ENCODE results near the gene RALGAPA2. TPM values are rescaled to one million over a fixed set of nuclear protein-coding genes. Genes with fewer than 3 reads are reported as not detected.

The RALGAPA2 gene
- polyA plus RNA-seq, 1 of the 3 experiments (the other 2 are of a cell fraction): 1.0 TPM

DNA sequence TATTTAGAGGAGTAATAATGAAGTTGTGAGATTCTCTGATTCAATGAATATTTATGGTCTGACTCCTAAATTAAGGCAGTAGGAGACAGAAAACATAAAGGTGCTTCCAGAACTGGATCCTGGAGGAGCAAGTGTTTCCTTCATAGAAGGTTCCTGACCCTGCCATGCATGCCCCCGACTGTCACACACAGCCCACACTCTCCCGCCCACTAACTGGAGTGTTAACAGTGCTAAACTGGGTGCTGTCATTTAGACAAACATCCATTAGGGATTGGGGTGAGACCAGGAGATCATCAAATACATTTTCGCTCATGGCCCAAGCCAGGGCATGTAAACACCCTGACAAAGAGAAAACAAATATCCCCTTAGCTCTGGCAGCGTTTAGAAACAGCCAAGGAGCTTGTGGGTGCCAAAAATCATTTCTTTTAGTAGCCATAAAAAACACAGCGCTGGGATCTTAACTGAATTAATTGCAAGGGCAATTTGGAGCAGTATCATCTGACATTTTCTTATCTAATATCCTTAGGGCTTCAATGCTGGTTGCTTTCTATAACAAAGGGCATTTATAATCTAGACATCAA lies 297.7 kb downstream of the RALGAPA2 start:
- TF ChIP-seq GATA2 (CRISPR knock-in tag; IDR thresholded peaks at IDR 0.05): peak; percentile 60
- TF ChIP-seq EP300 (IDR thresholded peaks at IDR 0.05; ENCODE audit: borderline replicate concordance in 1 of 2, low read depth in 1 of 2, low read length in 1 of 2): 0 out of 4 replicates have a peak, but pooled peaks of 1 of the 2 experiments have one; percentile 9
- no peak for TF ChIP-seq RFX5 (IDR thresholded peaks at IDR 0.05; ENCODE audit: low read length)
- Histone ChIP-seq H3K79me2 (ENCODE audit: insufficient read depth) (no peaks in the 10 kb centered on the region), H3K9me3 (no peaks in the 10 kb centered on the region), H3K27ac (ENCODE audit: low read depth in 2 of 2, low read length in 1 of 2) (no peak overlapping the region), H3K4me2 (no peak overlapping the region), H3K4me1 (ENCODE audit: control insufficient read depth in 1 of 2, insufficient read depth in 2 of 2, low read depth in 1 of 2, low read length in 1 of 2) (peaks cover 0 to 16% of the 10 kb centered on the region in 2 experiments; a peak in 3 of 4 replicates), H3K9me2 (no peaks in the 10 kb centered on the region), H3K9ac (no peak overlapping the region), H3K4me3 (ENCODE audit: low read depth in 2 of 2, low read length in 1 of 2) (no peak overlapping the region), H2AFZ (ENCODE audit: low read depth) (no peak overlapping the region), H3K36me3 (replicated peaks in 1 of 2; ENCODE audit: control insufficient read depth in 1 of 2, insufficient read depth in 2 of 2, low read length in 1 of 2) (no peaks in the 10 kb centered on the region), H4K20me1 (ENCODE audit: insufficient read depth) (no peaks in the 10 kb centered on the region), H3F3A (replicated peaks; ENCODE audit: insufficient read depth) (no peaks in the 10 kb centered on the region), H3K27me3 (ENCODE audit: insufficient read depth) (no peaks in the 10 kb centered on the region)
- ChIA-PET POLR2A (no interaction called here), CTCF (no interaction called here)
- DNase-seq: no peak
- WGBS (ENCODE audit: low lambda C conversion rate): 65% methylated on average over 5 of the region's 5 CpGs

DNA sequence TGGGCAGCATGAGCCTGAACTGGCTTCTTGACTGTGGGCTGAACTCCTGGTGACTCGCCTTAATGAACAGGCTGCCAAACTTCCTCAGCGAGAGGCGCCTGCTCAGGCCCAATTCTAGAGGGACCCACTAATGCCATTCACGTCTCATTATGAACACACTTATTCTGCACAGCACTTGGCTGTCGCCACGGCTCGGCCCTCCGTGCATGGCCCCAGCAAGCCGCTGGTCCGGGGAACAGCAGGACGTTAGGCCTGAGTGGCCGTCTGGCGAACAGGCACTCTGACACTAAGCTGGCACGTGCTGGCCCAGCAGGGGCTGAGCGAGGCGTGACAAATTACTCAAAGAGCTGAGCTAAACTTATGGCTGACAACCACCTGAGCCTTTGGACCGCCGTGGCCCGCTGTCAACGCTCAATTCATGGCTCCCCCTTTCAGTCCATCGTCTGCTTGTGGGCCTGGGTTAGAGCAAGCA lies 298.6 kb downstream of the RALGAPA2 start:
- H3K9ac ChIP-seq: no peak overlapping the region
- WGBS (ENCODE audit: low lambda C conversion rate): 88% methylated on average over 19 of the region's 21 CpGs
- no peak overlapping the region for H2AFZ ChIP-seq (ENCODE audit: low read depth)
- H3K4me1 ChIP-seq (ENCODE audit: control insufficient read depth in 1 of 2, insufficient read depth in 2 of 2, low read depth in 1 of 2, low read length in 1 of 2): peaks cover 0 to 19% of the 10 kb centered on the region in 2 experiments; a peak in 3 of 4 replicates
- H3F3A ChIP-seq (replicated peaks; ENCODE audit: insufficient read depth): no peaks in the 10 kb centered on the region
- no peak overlapping the region for H3K27ac ChIP-seq (ENCODE audit: low read depth in 2 of 2, low read length in 1 of 2)
- H3K27me3 ChIP-seq (ENCODE audit: insufficient read depth): no peaks in the 10 kb centered on the region
- TF ChIP-seq CHD2 (IDR thresholded peaks at IDR 0.05; ENCODE audit: low read length, partially characterized antibody): no peak
- DNase-seq: no peak
- no peak overlapping the region for H3K4me3 ChIP-seq (ENCODE audit: low read depth in 2 of 2, low read length in 1 of 2)
- H4K20me1 ChIP-seq (ENCODE audit: insufficient read depth): no peaks in the 10 kb centered on the region
- no peaks in the 10 kb centered on the region for H3K79me2 ChIP-seq (ENCODE audit: insufficient read depth)
- ChIA-PET CTCF (no interaction called here), POLR2A (no interaction called here)
- H3K4me2 ChIP-seq: no peak overlapping the region
- H3K9me2 ChIP-seq: no peaks in the 10 kb centered on the region
- no peaks in the 10 kb centered on the region for H3K36me3 ChIP-seq (replicated peaks in 1 of 2; ENCODE audit: control insufficient read depth in 1 of 2, insufficient read depth in 2 of 2, low read length in 1 of 2)
- H3K9me3 ChIP-seq: no peaks in the 10 kb centered on the region

- WGBS (ENCODE audit: low lambda C conversion rate): 84% methylated on average over 9 of the region's 9 CpGs
- Histone ChIP-seq H3K27me3 (ENCODE audit: insufficient read depth) (no peaks in the 10 kb centered on the region), H3K36me3 (replicated peaks in 1 of 2; ENCODE audit: control insufficient read depth in 1 of 2, insufficient read depth in 2 of 2, low read length in 1 of 2) (no peaks in the 10 kb centered on the region), H3K4me2 (no peak overlapping the region), H3K4me1 (ENCODE audit: control insufficient read depth in 1 of 2, insufficient read depth in 2 of 2, low read depth in 1 of 2, low read length in 1 of 2) (peaks cover 0 to 25% of the 10 kb centered on the region in 2 experiments; a peak in 3 of 4 replicates), H2AFZ (ENCODE audit: low read depth) (no peak overlapping the region), H3K9me2 (no peaks in the 10 kb centered on the region), H3K27ac (ENCODE audit: low read depth in 2 of 2, low read length in 1 of 2) (no peak overlapping the region), H3K4me3 (ENCODE audit: low read depth in 2 of 2, low read length in 1 of 2) (no peak overlapping the region), H3K9ac (no peak overlapping the region), H3F3A (replicated peaks; ENCODE audit: insufficient read depth) (no peaks in the 10 kb centered on the region), H4K20me1 (ENCODE audit: insufficient read depth) (no peaks in the 10 kb centered on the region), H3K9me3 (no peaks in the 10 kb centered on the region), H3K79me2 (ENCODE audit: insufficient read depth) (no peaks in the 10 kb centered on the region)
- no peak for TF ChIP-seq JUND (IDR thresholded peaks at IDR 0.05)
- TF ChIP-seq GATA2 (CRISPR knock-in tag; IDR thresholded peaks at IDR 0.05): no peak
- no peak for TF ChIP-seq ELF1 (IDR thresholded peaks at IDR 0.05)
- TF ChIP-seq TAF1 (IDR thresholded peaks at IDR 0.05; ENCODE audit: borderline replicate concordance, low read depth, low read length): no peak
- TF ChIP-seq EP300 (IDR thresholded peaks at IDR 0.05; ENCODE audit: borderline replicate concordance in 1 of 2, low read depth in 1 of 2, low read length in 1 of 2): no peak
- TF ChIP-seq MXI1 (IDR thresholded peaks at IDR 0.05; ENCODE audit: low read depth, low read length): no peak
- TF ChIP-seq USF1 (IDR thresholded peaks at IDR 0.05; ENCODE audit: borderline replicate concordance, low read depth): no peak
- TF ChIP-seq, protein P1, sequence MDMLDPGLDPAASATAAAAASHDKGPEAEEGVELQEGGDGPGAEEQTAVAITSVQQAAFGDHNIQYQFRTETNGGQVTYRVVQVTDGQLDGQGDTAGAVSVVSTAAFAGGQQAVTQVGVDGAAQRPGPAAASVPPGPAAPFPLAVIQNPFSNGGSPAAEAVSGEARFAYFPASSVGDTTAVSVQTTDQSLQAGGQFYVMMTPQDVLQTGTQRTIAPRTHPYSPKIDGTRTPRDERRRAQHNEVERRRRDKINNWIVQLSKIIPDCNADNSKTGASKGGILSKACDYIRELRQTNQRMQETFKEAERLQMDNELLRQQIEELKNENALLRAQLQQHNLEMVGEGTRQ (IDR thresholded peaks at IDR 0.05; ENCODE audit: borderline replicate concordance, low read depth, low read length): no peak
- no peak for TF ChIP-seq MEF2A (IDR thresholded peaks at IDR 0.05; ENCODE audit: borderline replicate concordance, low read depth)
- TF ChIP-seq GABPA (IDR thresholded peaks at IDR 0.05; ENCODE audit: low read depth): no peak
- TF ChIP-seq, protein P2, sequence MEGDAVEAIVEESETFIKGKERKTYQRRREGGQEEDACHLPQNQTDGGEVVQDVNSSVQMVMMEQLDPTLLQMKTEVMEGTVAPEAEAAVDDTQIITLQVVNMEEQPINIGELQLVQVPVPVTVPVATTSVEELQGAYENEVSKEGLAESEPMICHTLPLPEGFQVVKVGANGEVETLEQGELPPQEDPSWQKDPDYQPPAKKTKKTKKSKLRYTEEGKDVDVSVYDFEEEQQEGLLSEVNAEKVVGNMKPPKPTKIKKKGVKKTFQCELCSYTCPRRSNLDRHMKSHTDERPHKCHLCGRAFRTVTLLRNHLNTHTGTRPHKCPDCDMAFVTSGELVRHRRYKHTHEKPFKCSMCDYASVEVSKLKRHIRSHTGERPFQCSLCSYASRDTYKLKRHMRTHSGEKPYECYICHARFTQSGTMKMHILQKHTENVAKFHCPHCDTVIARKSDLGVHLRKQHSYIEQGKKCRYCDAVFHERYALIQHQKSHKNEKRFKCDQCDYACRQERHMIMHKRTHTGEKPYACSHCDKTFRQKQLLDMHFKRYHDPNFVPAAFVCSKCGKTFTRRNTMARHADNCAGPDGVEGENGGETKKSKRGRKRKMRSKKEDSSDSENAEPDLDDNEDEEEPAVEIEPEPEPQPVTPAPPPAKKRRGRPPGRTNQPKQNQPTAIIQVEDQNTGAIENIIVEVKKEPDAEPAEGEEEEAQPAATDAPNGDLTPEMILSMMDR (IDR thresholded peaks at IDR 0.05): no peak
- TF ChIP-seq NFIC (IDR thresholded peaks at IDR 0.05; ENCODE audit: borderline replicate concordance): no peak
- ChIA-PET CTCF (no interaction called here), POLR2A (no interaction called here)
- no peak for DNase-seq
Observed at GRCh38 chr20:20412750-20413149, 299.7 kb downstream of the RALGAPA2 start.
